Pulmonary artery endothelial cell (primary cell): Measurements from ENCODE around the gene CAPZA3. TPM values are rescaled to one million over a fixed set of nuclear protein-coding genes. Genes with fewer than 3 reads are reported as not detected.
"Not testable (repeated sequence)": the region's sequence is repeated elsewhere in the genome, so short reads cannot be mapped to it uniquely, and the experiment has no call there.

Source experiments
- DNase-seq: peaks from one replicate; pipeline ENCODE4 v3.0.0-alpha.2; 2011; ENCODE audit warnings: low read depth, low spot score
- total RNA-seq: library from RNA; depleted of rRNA; stranded (reverse); fragments of >200 nt; gene quantifications from 2 replicates; pipeline ENCODE4 v1.2.3, GENCODE V29; 2014

CAPZA3 gene
- total RNA-seq, 1 donor from 2014 or later: not detected

DNA sequence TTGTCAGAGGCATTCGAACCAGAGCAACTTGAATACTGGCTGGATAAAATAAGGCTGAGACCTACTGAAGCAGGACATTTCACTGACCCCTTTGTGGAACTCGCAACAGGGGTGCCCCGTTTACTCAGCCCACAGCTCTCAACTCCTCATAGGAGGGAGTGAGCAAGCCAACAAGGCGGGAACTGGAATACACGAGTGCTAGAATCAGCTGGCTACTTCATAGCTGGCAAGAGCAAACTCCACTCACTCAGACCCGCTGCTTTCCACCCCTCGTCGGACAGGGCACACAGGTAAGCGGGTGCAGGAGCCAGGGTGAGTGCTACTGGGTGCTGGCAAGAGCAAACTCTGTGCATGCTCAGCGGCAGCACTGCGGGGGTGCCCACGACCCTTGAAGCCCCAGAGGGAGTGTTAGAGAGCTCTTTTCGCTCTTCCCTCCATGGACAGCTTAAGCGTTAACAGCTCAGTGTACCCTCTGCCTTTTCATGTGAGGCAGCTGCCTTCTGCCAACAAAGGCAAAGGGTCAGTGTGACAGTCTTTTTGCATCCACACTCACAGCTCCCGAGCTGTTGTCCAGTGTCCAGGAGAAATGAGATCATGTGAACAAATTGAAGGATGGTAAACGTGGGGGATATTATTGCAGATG is 15.7 kb downstream of the CAPZA3 start:
- DNase-seq: no peak

DNA sequence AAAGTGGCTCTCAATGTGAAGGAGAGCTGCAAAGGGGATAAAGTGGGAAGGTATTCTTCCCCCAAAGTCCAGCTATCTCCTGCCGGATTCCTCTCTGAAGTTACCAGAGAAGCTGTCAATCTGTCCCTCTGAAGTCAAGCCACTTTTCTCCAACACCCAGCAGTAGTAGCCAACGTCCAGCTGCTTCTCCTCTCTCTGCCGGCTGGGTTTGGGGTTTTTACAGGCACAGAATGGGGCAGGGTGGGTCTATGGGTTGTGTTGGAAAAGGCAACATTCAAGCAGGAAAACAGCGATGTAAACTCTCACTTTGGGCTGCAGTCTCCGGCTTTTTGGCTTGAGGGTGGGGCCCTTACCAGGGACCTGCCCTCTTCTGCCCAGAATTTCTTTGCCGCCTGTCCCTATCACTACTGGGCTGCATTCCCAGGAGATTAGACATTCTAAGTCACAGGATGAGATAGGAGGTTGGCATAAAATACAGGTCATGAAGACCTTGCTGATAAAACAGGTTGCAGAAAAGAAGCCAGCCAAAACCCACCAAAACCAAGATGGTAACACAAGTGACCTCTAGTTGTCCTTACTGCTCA is 16.3 kb downstream of the CAPZA3 start:
- no peak for DNase-seq

DNA sequence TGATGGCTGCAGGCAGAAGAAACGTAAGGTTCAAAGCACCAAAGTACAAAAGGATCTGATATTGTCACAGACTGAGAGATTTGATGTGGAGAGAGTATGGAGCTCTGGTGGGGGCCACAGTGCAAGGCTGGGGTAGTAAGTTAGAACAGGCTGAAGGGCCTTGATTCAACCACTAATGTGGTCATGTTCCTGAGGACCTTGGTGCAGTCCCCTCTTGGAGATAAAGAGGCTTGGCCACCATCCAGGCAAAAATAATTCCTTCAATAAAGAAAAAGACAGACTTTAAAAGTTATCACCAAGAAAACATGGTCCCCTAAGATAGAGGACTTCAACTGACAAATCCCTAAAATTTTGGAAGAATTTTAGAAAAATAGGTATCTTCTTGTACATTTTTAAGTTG is 17.4 kb downstream of the CAPZA3 start:
- no peak for DNase-seq

DNA sequence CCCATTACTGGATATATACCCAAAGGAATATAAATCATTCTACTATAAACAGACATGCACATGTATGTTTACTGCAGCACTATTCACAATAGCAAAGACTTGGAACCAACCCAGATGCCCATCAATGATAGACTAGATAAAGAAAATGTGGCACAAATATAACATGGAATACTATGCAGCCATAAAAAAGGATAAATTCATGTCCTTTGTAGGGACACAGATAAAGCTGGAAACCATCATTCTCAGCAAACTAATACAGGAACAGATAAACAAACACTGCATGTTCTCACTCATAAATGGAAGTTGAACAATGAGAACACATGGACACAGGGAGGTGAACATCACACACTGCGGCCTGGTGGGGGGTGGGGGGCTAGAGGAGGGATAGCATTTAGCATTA is 28.6 kb downstream of the CAPZA3 start:
- DNase-seq: not testable (repeated sequence)

DNA sequence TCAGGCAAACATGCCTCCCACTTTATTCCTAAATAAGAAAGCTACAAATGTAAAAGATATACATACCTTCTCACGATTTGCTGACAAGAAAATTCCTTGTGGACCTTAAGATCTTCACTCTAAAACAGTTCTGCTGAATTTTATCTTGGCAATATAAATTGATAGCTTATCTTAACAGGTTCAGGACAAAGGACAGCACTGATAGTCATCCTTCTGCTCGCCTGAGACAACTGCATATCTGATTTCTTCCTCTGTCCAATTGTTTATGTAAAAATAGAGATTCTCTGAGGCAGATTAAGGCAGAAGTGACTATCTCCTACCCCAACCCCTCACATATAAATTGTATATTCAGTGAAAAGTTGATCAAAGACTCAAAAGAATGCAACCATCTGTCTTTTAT is 44.9 kb downstream of the CAPZA3 start:
- no peak for DNase-seq

DNA sequence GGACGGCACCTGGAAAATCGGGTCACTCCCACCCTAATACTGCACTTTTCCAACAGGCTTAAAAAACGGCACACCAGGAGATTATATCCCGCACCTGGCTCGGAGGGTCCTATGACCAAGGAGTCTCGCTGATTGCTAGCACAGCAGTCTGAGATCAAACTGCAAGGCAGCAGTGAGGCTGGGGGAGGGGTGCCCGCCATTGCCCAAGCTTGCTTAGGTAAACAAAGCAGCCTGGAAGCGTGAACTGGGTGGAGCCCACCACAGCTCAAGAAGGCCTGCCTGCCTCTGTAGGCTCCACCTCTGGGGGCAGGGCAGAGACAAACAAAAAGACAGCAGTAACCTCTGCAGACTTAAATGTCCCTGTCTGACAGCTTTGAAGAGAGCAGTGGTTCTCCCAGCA is 47.5 kb downstream of the CAPZA3 start:
- not testable (repeated sequence) for DNase-seq

Other genes with a start within 250 kb of the CAPZA3 start
- gene PLCZ1, start 107 bp upstream of the CAPZA3 start, total RNA-seq: 0.20 TPM in 1 of 2 replicates, not detected in the other